ENCODE measurements around the gene ABI1. TPM values are rescaled to one million over a fixed set of nuclear protein-coding genes. Genes with fewer than 3 reads are reported as not detected.

ABI1 gene
- total RNA-seq, 2 experiments from 2014 or later: 62.4 to 76.9 TPM

- TF ChIP-seq, protein P1, sequence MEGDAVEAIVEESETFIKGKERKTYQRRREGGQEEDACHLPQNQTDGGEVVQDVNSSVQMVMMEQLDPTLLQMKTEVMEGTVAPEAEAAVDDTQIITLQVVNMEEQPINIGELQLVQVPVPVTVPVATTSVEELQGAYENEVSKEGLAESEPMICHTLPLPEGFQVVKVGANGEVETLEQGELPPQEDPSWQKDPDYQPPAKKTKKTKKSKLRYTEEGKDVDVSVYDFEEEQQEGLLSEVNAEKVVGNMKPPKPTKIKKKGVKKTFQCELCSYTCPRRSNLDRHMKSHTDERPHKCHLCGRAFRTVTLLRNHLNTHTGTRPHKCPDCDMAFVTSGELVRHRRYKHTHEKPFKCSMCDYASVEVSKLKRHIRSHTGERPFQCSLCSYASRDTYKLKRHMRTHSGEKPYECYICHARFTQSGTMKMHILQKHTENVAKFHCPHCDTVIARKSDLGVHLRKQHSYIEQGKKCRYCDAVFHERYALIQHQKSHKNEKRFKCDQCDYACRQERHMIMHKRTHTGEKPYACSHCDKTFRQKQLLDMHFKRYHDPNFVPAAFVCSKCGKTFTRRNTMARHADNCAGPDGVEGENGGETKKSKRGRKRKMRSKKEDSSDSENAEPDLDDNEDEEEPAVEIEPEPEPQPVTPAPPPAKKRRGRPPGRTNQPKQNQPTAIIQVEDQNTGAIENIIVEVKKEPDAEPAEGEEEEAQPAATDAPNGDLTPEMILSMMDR (conservative IDR thresholded peaks at IDR 0.05; ENCODE audit: low read length): no peak
- TF ChIP-seq EZH2phosphoT487 (IDR thresholded peaks at IDR 0.05; ENCODE audit: borderline replicate concordance, low read depth, low read length): no peak
- peak overlapping the region; percentile 87 for H3K4me2 ChIP-seq (ENCODE audit: low read length)
- ChIA-PET POLR2A (interaction anchor here (0.6 to 1.8 kb wide), 8 partner anchors 8 to 449 kb away, joined by 3 to 6 read pairs (median 4); no protein-coding TSS in a partner anchor), CTCF (ENCODE audit: unreplicated experiment) (interaction anchor here (1.1 kb wide), 1 partner anchor 19 kb away, joined by 3 read pairs; no protein-coding TSS in a partner anchor)
- H3K27ac ChIP-seq (ENCODE audit: low read depth, low read length, poor library complexity, severe bottlenecking): peak overlapping the region; percentile 100
- DNase-seq (ENCODE audit: low spot score): peak; percentile 34
- peaks cover 100% of the 10 kb centered on the region for H3K79me2 ChIP-seq (ENCODE audit: insufficient read depth, low read depth, low read length)
- peaks cover 97% of the 10 kb centered on the region for H3K4me1 ChIP-seq (ENCODE audit: insufficient read depth, low read length, poor library complexity, severe bottlenecking)
- intact Hi-C loops (cut with micrococcal nuclease; ENCODE audit: unreplicated experiment): no loop called here
- peaks cover 17% of the 10 kb centered on the region for H3K36me3 ChIP-seq (ENCODE audit: insufficient read depth, low read length)
- no peak overlapping the region for H2AFZ ChIP-seq (ENCODE audit: low read length)
- H3K4me3 ChIP-seq (ENCODE audit: low read depth, low read length, poor library complexity, severe bottlenecking): peak overlapping the region; percentile 56
- peaks cover 13% of the 10 kb centered on the region for H3K9me3 ChIP-seq (ENCODE audit: low read length)
- H4K20me1 ChIP-seq (ENCODE audit: insufficient read depth, low read length): no peaks in the 10 kb centered on the region; the same call in 1 of the 2 replicates
- BruUV-seq (replicated peaks): no TSS peak
- no peaks in the 10 kb centered on the region for H3K9me2 ChIP-seq (ENCODE audit: insufficient read depth, low read length)
Measured at GRCh38 chr10:26801274-26801673, 59.5 kb downstream of the ABI1 start.

DNA sequence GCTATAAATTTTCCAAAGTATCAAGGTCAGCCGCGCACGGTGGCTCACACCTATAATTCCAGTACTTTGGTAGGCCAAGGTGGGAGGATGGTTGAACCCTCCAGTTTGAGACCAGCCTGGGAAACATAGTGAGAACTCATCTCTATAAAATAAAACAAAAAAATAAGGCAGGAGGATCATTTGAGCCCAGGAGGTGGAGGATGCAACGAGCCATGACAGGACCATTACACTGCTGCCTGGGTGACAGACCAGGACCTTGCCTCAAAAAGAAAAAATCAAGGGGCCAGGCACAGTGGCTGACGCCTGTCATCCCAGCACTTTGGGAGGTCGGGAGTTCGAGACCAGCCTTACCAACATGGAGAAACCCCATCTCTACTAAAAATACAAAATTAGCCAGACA, 60.3 kb downstream of the ABI1 start:
- BruUV-seq (replicated peaks): no TSS peak
- Histone ChIP-seq H3K9me3 (ENCODE audit: low read length) (peaks cover 22% of the 10 kb centered on the region), H2AFZ (ENCODE audit: low read length) (no peak overlapping the region), H3K4me2 (ENCODE audit: low read length) (peak overlapping the region; percentile 87), H3K27ac (ENCODE audit: low read depth, low read length, poor library complexity, severe bottlenecking) (peak overlapping the region; percentile 100), H3K79me2 (ENCODE audit: insufficient read depth, low read depth, low read length) (peaks cover 100% of the 10 kb centered on the region), H3K4me1 (ENCODE audit: insufficient read depth, low read length, poor library complexity, severe bottlenecking) (peaks cover 91% of the 10 kb centered on the region), H3K4me3 (ENCODE audit: low read depth, low read length, poor library complexity, severe bottlenecking) (peak overlapping the region; percentile 56), H3K36me3 (ENCODE audit: insufficient read depth, low read length) (peaks cover 25% of the 10 kb centered on the region), H3K9me2 (ENCODE audit: insufficient read depth, low read length) (no peaks in the 10 kb centered on the region), H4K20me1 (ENCODE audit: insufficient read depth, low read length) (no peaks in the 10 kb centered on the region; the same call in 1 of the 2 replicates)
- intact Hi-C loops (cut with micrococcal nuclease; ENCODE audit: unreplicated experiment): no loop called here
- TF ChIP-seq EZH2phosphoT487 (IDR thresholded peaks at IDR 0.05; ENCODE audit: borderline replicate concordance, low read depth, low read length): no peak
- TF ChIP-seq, protein P1 (conservative IDR thresholded peaks at IDR 0.05; ENCODE audit: low read length): no peak
- ChIA-PET POLR2A (interaction anchor here (1.8 kb wide), 1 partner anchor 18 kb away, joined by 3 read pairs; no protein-coding TSS in a partner anchor), CTCF (ENCODE audit: unreplicated experiment) (interaction anchor here (1.1 kb wide), 1 partner anchor 18 kb away, joined by 3 read pairs; no protein-coding TSS in a partner anchor)
- peak; percentile 64 for DNase-seq (ENCODE audit: low spot score)

DNA sequence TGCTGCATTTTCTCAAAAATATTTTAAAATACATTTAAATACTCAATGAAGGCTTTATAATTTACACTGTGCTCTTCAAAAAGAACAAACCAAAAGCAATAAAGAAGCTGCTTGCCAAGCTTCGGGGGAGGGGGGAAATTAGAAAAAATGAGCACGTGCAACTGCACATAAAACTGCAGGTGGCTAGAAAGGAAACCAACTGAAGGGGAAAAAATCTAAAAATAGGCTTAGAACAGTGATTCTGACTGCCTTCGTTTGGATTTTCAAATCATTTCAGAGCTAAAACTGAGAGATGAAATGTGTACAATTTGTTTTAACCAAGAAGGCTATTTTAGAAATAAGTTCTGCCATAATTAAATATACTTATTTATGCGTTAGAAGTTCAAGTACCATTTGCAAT, 61.4 kb downstream of the ABI1 start:
- POLR2A ChIA-PET: interaction anchor here (0.6 to 3.1 kb wide), 14 partner anchors 11 to 73 kb away, joined by 3 to 24 read pairs (median 4); partner anchors contain the start of gene ABI1
- no TSS peak for BruUV-seq (replicated peaks)
- Histone ChIP-seq H2AFZ (ENCODE audit: low read length) (no peak overlapping the region), H4K20me1 (ENCODE audit: insufficient read depth, low read length) (no peaks in the 10 kb centered on the region), H3K9me3 (ENCODE audit: low read length) (peaks cover 33% of the 10 kb centered on the region), H3K27ac (ENCODE audit: low read depth, low read length, poor library complexity, severe bottlenecking) (peak overlapping the region; percentile 100), H3K4me2 (ENCODE audit: low read length) (peak overlapping the region; percentile 87), H3K79me2 (ENCODE audit: insufficient read depth, low read depth, low read length) (peaks cover 100% of the 10 kb centered on the region), H3K4me3 (ENCODE audit: low read depth, low read length, poor library complexity, severe bottlenecking) (peak overlapping the region; percentile 56), H3K36me3 (ENCODE audit: insufficient read depth, low read length) (peaks cover 36% of the 10 kb centered on the region), H3K4me1 (ENCODE audit: insufficient read depth, low read length, poor library complexity, severe bottlenecking) (peaks cover 85% of the 10 kb centered on the region), H3K9me2 (ENCODE audit: insufficient read depth, low read length) (no peaks in the 10 kb centered on the region)
- CTCF ChIA-PET (ENCODE audit: unreplicated experiment): no interaction called here
- DNase-seq (ENCODE audit: low spot score): peak; percentile 97
- intact Hi-C loops (cut with micrococcal nuclease; ENCODE audit: unreplicated experiment): loop anchor here (1.0 to 5.0 kb wide), 3 partner anchors 43 to 62 kb away; no protein-coding TSS in a partner anchor
- TF ChIP-seq, protein P1 (conservative IDR thresholded peaks at IDR 0.05; ENCODE audit: low read length): no peak
- no peak for TF ChIP-seq EZH2phosphoT487 (IDR thresholded peaks at IDR 0.05; ENCODE audit: borderline replicate concordance, low read depth, low read length)

Measured in OCI-LY7 (cell line).